Aorta (tissue), 5 donors: Measurements from ENCODE around the gene ANGPT4. TPM values are rescaled to one million over a fixed set of nuclear protein-coding genes. Genes with fewer than 3 reads are reported as not detected.

Source experiments
- ATAC-seq: fragments of 200-7000 bp; cut with Tn5 transposase; one replicate; pipeline ENCODE4 v1.9.1; 2022; ENCODE audit warnings: moderate library complexity; ENCODE audit not compliant: low FRiP score
- DNase-seq, 2 donors: peaks; one replicate each; pipeline ENCODE4 v3.0.0-alpha.2; 2020
- H3K27ac ChIP-seq, 2 donors: one replicate each; pipeline ENCODE4 v1.5.1; 2013; ENCODE audit warnings: low read length in 2 of 2, mild to moderate bottlenecking in 2 of 2, moderate library complexity in 2 of 2, control low read depth in 1 of 2, inconsistent platforms in 1 of 2, low read depth in 1 of 2
- H3K27me3 ChIP-seq, 2 donors: one replicate each; pipeline ENCODE4 v1.6.1; 2013; ENCODE audit warnings: control low read depth in 1 of 2, low read length in 1 of 2, mild to moderate bottlenecking in 1 of 2, moderate library complexity in 1 of 2; ENCODE audit not compliant: insufficient read depth in 2 of 2, control insufficient read depth in 1 of 2
- H3K36me3 ChIP-seq, 2 donors: one replicate each; pipeline ENCODE4 v1.6.1; 2013; ENCODE audit warnings: control low read depth in 1 of 2, low read length in 1 of 2, mild to moderate bottlenecking in 1 of 2; ENCODE audit not compliant: insufficient read depth in 2 of 2, control insufficient read depth in 1 of 2
- H3K4me1 ChIP-seq, 2 donors: one replicate each; pipeline ENCODE4 v1.6.1; 2013; ENCODE audit warnings: low read length in 2 of 2, control low read depth in 1 of 2, mild to moderate bottlenecking in 1 of 2, moderate library complexity in 1 of 2; ENCODE audit not compliant: insufficient read depth in 2 of 2, control insufficient read depth in 1 of 2
- H3K4me3 ChIP-seq, 2 donors: one replicate each; pipeline ENCODE4 v1.5.1; 2013; ENCODE audit warnings: low read length in 2 of 2, control low read depth in 1 of 2, mild to moderate bottlenecking in 1 of 2
- H3K9me3 ChIP-seq: one replicate; pipeline ENCODE4 v1.6.1; 2013; ENCODE audit warnings: mild to moderate bottlenecking, low read length; ENCODE audit not compliant: control insufficient read depth
- WGBS, 2 donors: extraction: QIAGEN DNeasy Blood & Tissue Kit; methylation state at CpG; one replicate each; pipeline ENCODE4 v1.1.7; 2013; 5-methylcytosine and 5-hydroxymethylcytosine counted together
- intact Hi-C, 2 donors: fragments of 100-400 bp; cut with DNase I; formaldehyde crosslinking; loops; one replicate each; pipeline versions ENCODE4 v1.14.2 to v1.15.0; 2022
- polyA plus RNA-seq, 2 donors: library from polyadenylated mRNA; stranded (reverse); fragments of 200-250 nt; gene quantifications; one replicate each; pipeline ENCODE4 v1.2.3, GENCODE V29; 2013
- total RNA-seq, 2 donors: library from RNA; stranded (reverse); fragmentation: NEBNext Ultra II Directional; extraction: Animal tissue kit (Norgen Biotek cat#: 25700); gene quantifications; one replicate each; pipeline ENCODE4 v1.2.1, GENCODE V29; 2021
- donor health status: healthy with polysubstance abuse.
- donor health status: Bipolar disorder and iron deficiency.
- donor health status: DM: no; HTN: no; CAD: no.
- donor health status: DM: no; HTN: no; CAD: no.
- donor health status: DM: yes; HTN: yes; CAD: no.

ANGPT4 gene
- total and polyA plus RNA-seq, 4 donors: 0.19 to 0.72 (median 0.33) TPM; not detected in 1

GRCh38 chr20:889932-890463, 26.1 kb downstream of the ANGPT4 start:
- WGBS, 2 donors: 71 to 73% methylated on average over 10 of the region's 10 CpGs
- no peaks in the 10 kb centered on the region for H3K4me1 ChIP-seq
- DNase-seq: peak in 1 of 2 donors; percentile 34
- H3K36me3 ChIP-seq: no peaks in the 10 kb centered on the region
- no peaks in the 10 kb centered on the region for H3K9me3 ChIP-seq
- no peaks in the 10 kb centered on the region for H3K27me3 ChIP-seq
- no peak overlapping the region for H3K4me3 ChIP-seq
- ATAC-seq: no peak
- no peak overlapping the region for H3K27ac ChIP-seq
- intact Hi-C loops: no loop called here

GRCh38 chr20:889106-889505, 27.0 kb downstream of the ANGPT4 start:
- DNase-seq (no peak), ATAC-seq (no peak)
- no peak overlapping the region for H3K27ac ChIP-seq
- no peaks in the 10 kb centered on the region for H3K36me3 ChIP-seq
- intact Hi-C loops: no loop called here
- H3K27me3 ChIP-seq: no peaks in the 10 kb centered on the region
- H3K4me3 ChIP-seq: no peak overlapping the region
- no peaks in the 10 kb centered on the region for H3K4me1 ChIP-seq
- 81 to 82% methylated on average over 5 of the region's 5 CpGs for WGBS, 2 donors
- no peaks in the 10 kb centered on the region for H3K9me3 ChIP-seq

- 24 to 33% methylated on average over 2 of the region's 2 CpGs for WGBS, 2 donors
- no peaks in the 10 kb centered on the region for H3K36me3 ChIP-seq
- H3K27ac ChIP-seq: no peak overlapping the region
- no peaks in the 10 kb centered on the region for H3K4me1 ChIP-seq
- H3K9me3 ChIP-seq: no peaks in the 10 kb centered on the region
- ATAC-seq (no peak), DNase-seq (no peak)
- intact Hi-C loops: no loop called here
- no peaks in the 10 kb centered on the region for H3K27me3 ChIP-seq
- H3K4me3 ChIP-seq: no peak overlapping the region
These were observed 28.1 kb downstream of the ANGPT4 start for GRCh38 chr20:888057-888456.

- H3K9me3 ChIP-seq: no peaks in the 10 kb centered on the region
- DNase-seq: no peak
- WGBS, 2 donors: 90 to 92% methylated on average over 2 of the region's 2 CpGs
These were observed 29.0 kb downstream of the ANGPT4 start for GRCh38 chr20:887137-887536.

GRCh38 chr20:884983-885952, 30.9 kb downstream of the ANGPT4 start:
- H3K27ac ChIP-seq: no peak overlapping the region
- no peaks in the 10 kb centered on the region for H3K27me3 ChIP-seq
- H3K9me3 ChIP-seq: no peaks in the 10 kb centered on the region
- peak; percentile 65 for ATAC-seq
- DNase-seq: peak in 1 of 2 donors; percentile 64
- intact Hi-C loops: no loop called here
- no peak overlapping the region for H3K4me3 ChIP-seq
- H3K36me3 ChIP-seq: no peaks in the 10 kb centered on the region
- 10% methylated on average over 39 to 41 of the region's 41 CpGs for WGBS, 2 donors
- H3K4me1 ChIP-seq: no peaks in the 10 kb centered on the region

More at GRCh38 chr20:887137-887536, 29.0 kb downstream of the ANGPT4 start:
- no peaks in the 10 kb centered on the region for H3K4me1 ChIP-seq
- intact Hi-C loops: no loop called here
- H3K27me3 ChIP-seq: no peaks in the 10 kb centered on the region
- H3K36me3 ChIP-seq: no peaks in the 10 kb centered on the region
- H3K27ac ChIP-seq: no peak overlapping the region
- no peak overlapping the region for H3K4me3 ChIP-seq
- ATAC-seq: no peak

GRCh38 chr20:881783-882144, 34.4 kb downstream of the ANGPT4 start:
- Histone ChIP-seq H3K36me3 (no peaks in the 10 kb centered on the region), H3K9me3 (no peaks in the 10 kb centered on the region), H3K4me1 (no peaks in the 10 kb centered on the region), H3K27me3 (no peaks in the 10 kb centered on the region), H3K4me3 (no peak overlapping the region), H3K27ac (no peak overlapping the region)
- ATAC-seq (no peak), DNase-seq (no peak)
- intact Hi-C loops: no loop called here

- Histone ChIP-seq H3K9me3 (no peaks in the 10 kb centered on the region), H3K27ac (no peak overlapping the region), H3K27me3 (no peaks in the 10 kb centered on the region), H3K4me3 (no peak overlapping the region), H3K36me3 (no peaks in the 10 kb centered on the region), H3K4me1 (no peaks in the 10 kb centered on the region)
- DNase-seq (no peak), ATAC-seq (no peak)
- 67 to 78% methylated on average over 10 of the region's 10 CpGs for WGBS, 2 donors
- intact Hi-C loops: no loop called here
These were observed 34.9 kb downstream of the ANGPT4 start for GRCh38 chr20:881051-881782.

- intact Hi-C loops: loop anchor here in 1 of 2 donors (10.0 kb wide), 1 partner anchor 55 kb away; no protein-coding TSS in a partner anchor
- Histone ChIP-seq H3K36me3 (no peaks in the 10 kb centered on the region), H3K4me3 (no peak overlapping the region), H3K27ac (no peak overlapping the region), H3K9me3 (no peaks in the 10 kb centered on the region), H3K27me3 (no peaks in the 10 kb centered on the region), H3K4me1 (no peaks in the 10 kb centered on the region)
- ATAC-seq: no peak
- no peak for DNase-seq
- 57 to 86% methylated on average over 4 of the region's 4 CpGs for WGBS, 2 donors
These were observed 36.5 kb downstream of the ANGPT4 start for GRCh38 chr20:879626-880025.
